GM21515 (cell line): ENCODE results near the gene THRSP.
"Not testable (repeated sequence)": the region's sequence is repeated elsewhere in the genome, so short reads cannot be mapped to it uniquely, and the experiment has no call there.

Experiments
- ATAC-seq: cut with Tn5 transposase; IDR thresholded peaks from one replicate; pipeline ENCODE4 v1.9.1; 2021; ENCODE audit not compliant: unreplicated experiment

THRSP gene

DNA sequence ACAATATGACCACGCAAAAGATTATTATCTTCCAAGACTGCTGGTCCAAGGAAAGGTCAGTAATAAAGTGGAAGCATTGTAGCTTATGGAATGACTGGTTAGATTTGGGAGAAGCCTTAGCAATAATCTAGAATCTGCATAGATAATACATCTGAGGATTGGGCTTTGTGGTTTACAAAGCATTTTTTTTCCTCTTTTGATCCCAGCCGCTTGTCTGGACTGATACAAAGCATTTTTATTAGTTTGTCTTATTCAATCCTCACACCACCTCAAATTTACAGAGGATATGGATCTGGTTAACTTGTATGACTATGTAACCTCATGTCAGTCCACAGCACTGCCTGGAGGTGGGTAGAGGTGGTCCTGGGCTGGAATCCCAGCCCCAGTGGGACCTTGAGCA lies 990 bp upstream of the THRSP start:
- ATAC-seq = no peak

DNA sequence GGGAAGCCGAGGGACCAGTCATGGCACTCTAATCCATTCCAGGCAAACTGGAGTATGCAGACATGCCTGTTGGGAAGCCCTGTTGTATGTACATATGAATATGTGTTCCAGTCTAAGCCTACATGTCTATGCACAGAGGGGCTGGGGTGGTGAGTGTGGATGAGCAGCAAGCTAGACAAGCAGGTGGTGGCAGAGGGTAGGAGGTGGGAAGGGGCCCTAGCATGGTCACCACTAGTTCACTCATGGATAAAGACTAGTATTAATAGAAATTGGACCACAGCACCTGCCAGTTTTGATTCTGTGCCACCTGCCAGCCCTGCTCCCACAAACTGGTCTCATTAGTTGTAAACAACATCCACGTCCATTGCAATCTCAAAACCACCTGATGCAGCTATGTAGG lies 1.5 kb downstream of the THRSP start:
- ATAC-seq = no peak

DNA sequence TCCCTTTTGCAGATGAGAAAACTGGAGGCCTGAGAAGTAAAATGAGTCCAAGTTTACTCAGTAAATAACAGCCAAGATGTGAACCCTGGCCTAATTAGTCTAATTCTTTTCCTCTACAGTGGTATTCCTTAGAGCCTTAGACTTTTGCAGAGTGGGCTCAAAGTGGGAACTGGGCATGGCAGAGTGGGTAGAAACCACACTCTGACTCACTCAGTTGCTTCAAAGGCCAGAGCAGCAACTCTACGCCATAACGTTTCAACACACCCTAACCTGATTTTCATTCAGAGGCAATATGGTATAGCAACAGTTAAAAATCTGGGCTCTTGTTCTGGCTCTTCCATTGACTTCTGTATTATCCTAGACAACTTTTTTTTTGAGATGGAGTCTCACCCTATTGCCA lies 2.8 kb downstream of the THRSP start:
- ATAC-seq = no peak

DNA sequence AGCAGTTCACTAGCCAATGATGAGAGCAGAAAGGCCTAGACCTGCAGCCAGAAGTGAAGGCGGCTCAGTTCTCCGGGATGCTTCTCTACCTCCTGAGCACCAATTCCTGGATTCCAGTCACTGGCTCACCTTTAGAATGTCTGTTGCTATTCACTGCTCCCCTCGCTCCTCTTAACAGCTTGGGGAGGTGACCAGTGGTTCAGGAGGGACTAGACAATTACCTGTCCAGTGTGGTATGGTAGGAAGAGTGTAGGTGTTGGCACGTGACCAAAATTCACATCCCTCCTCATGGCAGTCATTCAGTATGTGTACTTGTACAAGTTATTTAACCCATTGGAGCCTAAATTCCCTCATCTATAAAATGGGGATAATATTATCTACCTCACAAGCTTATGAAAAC lies 4.0 kb downstream of the THRSP start:
- ATAC-seq = no peak

DNA sequence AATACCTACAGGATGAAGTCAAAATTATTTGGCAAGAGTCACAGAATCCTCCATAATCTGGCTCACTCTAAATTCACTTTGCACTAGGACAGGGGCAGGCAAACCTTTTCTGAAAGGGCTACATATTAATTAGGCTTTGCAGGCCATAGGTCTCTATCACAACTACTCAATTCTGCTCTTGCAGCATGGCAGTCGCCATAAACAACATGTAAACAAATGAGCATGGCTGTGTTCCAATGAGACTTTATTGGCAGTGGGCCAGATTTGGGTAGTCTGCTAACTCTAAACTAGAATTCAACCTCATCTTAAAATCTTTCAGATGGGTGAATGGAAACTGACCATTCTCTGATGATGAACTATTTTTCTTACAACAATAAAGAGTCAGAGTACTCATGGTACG lies 5.8 kb downstream of the THRSP start:
- no peak for ATAC-seq

DNA sequence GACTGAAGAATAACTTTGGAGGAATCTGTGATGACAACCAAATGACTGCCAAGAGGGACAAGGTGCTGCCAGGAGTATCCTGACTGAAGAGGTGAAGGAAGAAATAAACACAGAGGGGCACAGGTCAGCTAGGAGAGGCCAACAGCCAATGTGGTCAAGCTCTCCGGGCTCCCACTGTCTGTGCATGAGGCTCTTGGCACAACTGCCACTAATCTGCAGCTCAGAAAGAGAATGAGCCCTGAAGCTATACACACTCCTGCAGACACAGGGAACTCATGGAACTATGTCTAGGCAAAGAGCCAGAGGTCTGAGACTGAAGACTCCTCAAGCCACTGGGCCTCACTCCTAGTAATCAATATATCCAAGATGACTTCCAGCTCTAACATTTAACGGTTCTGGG lies 7.0 kb downstream of the THRSP start:
- ATAC-seq = no peak

DNA sequence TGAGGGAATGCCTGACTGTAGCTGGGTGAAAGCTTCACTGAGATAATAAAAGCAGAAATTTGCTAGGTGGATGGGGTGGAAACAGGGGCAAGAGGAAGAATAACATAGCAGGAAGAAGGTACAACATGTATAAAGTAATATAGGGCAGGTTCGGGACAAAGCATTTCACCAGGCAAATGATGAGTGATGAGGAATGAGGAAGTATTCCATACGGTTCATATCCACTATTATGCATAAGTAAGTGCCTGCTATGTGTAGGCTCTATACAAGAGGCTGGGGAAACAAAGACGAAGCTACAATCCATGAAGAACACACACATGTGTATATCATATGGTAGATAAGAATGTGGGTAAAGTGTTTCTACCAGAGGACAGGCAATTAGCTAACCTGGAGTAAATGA lies 8.1 kb downstream of the THRSP start:
- ATAC-seq = no peak

DNA sequence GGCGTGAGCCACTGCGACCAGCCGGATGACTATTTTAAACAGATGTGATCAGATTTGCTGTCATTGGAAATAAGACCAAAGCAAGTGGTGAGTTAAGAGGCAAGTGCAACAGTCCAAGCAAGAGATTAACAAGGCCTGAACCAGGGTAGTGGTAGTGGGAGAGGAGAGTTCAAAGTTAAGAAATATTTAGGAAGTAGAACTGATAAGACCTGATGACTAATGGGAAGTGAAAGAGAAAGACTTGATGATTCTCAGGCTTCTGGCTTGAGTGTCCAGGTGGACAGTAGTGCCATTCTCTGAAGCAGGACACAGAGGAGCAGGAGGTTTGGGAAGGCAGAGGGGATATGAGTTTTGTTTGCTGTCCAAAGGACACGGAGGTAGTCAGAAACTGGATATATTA lies 8.8 kb downstream of the THRSP start:
- ATAC-seq = no peak

DNA sequence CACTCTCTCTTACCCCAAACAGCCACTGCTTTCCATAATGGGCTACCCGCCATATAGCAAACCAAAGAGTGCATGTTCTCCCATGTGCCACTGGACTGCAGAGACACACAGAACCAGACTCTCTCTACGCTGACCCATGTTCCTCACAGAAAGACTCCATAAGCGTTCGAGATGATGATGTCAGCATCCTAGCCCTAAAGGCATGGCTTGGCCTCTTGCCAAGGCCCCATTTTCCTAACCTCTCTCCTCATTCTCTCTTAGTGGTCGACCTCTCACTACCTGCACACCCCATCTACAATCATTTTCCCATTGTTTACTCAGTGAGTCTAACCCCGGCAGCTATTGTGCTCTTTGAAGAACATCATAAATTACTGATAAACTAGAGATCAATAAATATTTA lies 11.1 kb downstream of the THRSP start:
- ATAC-seq = no peak

DNA sequence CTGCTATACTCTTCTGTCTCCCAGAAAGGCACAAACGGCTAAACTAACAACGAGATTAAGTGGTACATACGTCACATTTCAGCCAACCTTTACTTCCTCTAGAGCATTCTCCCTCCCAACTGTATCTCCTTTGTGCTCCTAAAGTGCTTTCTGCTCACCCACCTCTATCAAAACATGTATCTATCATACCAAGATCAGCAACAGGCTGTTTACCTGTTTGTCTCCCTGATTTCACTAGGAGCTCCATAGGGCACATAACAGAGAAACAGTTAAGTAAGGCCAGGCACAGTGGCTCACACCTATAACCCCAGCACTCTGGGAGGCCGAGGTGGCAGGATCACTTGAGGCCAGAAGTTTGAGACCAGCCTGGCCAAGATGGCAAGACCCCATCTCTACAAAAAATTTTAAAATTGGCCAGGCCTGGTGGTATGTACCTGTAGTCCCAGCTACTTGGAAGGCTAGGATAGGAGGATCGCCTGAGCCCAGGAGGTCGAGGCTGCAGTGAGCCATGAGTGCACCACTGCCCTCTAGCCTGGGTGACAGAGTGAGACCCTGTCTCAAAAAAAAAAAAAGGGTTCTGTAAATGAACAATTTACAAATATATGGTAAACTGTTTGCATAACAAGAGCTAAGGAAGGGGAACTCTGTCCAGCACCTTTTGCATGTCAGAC lies 13.2 kb downstream of the THRSP start:
- ATAC-seq = no peak

DNA sequence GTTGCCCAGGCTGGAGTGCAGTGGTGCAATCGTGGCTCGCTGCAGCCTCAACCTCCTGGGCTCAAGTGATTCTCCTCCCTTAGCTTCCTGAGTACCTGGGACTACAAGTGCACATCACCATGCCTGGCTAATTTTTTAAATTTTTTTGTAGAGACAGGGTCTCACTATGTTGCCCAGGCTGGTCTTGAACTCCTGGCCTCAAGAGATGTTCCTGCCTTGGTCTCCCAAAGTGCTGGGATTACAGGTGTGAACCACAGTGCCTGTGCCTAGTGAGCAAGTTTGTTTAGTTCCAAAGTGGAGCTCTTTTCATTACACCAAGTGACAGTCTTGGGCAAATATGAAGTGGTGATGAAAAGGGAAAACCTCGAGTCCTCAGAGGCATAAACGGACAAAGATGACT lies 13.9 kb downstream of the THRSP start:
- ATAC-seq = not testable (repeated sequence)

DNA sequence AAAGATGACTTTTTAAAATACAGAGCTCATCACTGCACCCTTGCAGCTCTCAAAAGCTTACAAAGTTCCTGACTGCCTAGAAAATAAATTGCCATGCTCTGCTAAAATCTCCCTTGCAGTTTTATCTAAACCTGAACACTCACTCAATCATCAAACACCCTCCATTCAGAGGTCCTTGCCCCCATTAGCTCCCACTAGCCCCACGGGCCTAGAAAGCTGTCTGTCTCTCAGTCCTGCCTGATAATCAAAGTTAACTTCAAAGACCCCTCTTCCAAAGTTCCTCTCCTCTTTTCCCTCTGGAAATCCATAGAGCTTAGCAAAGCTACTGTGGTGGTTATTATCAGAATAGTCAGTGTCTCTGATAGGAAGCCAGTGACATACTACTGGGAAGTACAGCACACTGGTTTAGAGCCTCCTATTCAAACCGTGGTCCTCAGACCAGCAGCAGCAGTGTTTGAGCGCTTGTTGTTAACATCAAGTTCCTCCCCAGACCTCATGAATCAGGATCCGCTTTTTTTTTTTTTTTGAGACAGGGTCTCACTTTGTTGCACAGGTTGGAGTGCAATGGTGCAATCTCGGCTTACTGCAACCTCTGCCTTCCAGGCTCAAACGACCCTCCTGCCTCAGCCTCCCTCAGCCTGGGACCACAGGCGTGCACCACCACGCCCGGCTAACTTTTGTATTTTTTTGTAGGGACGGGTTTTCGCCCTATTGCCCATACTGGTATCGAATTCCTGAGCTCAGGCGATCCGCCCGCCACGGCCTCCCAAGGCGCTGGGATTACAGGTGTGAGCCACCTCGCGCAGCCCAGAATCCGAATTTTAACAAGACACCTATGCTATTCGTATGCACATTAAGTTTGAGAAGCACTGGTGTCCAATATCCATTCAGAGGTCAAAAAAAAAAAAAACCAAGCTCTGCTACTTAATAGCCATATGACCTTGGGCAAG lies 14.8 kb downstream of the THRSP start:
- ATAC-seq = no peak

DNA sequence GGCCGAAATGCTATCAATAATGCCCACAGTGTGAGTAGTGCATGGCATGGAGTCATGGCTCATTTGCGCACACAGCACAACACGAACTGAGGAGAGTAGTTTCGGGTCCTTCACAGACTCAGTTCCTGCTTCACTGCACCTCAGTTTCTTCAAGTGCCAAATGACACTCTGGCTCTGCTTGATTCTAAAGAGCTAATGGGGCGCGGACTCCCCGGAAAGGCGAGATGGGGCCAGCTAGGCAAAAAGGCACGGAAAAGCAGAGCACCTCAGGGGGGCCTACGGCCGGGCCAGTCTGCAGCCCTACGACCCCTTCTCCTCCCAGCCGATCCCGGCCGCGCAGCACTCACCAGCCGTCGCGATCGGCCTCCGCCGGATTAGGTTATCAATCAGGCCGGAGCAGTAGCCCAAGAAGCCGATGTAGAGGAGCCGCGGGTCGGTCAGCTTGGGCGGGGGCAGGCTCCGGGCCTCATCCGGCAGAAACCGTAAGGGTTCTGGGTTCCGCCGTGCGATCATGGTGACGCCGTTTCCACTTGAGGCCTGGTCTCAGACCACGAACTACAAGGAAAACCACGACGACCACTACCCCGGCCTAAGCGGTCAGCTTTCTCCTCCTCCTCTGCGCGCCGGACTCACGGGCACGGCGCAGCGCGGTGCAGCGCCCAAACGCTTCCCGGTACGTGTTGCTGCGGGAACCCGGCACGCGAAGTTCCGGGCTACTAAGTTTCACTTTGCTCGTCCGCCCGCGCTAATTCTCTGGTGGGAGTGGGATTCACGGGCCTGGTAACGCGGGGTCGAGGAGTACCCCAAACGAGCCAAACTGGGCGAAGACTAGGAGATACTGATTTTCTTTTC lies 15.8 kb downstream of the THRSP start, which contains the start of gene NDUFC2:
Gene NDUFC2 (minus strand): TSS at position 631 of the 852 bp plus-strand sequence. CDS start 118 bp downstream, at position 513.
- peak; percentile 82 for ATAC-seq

DNA sequence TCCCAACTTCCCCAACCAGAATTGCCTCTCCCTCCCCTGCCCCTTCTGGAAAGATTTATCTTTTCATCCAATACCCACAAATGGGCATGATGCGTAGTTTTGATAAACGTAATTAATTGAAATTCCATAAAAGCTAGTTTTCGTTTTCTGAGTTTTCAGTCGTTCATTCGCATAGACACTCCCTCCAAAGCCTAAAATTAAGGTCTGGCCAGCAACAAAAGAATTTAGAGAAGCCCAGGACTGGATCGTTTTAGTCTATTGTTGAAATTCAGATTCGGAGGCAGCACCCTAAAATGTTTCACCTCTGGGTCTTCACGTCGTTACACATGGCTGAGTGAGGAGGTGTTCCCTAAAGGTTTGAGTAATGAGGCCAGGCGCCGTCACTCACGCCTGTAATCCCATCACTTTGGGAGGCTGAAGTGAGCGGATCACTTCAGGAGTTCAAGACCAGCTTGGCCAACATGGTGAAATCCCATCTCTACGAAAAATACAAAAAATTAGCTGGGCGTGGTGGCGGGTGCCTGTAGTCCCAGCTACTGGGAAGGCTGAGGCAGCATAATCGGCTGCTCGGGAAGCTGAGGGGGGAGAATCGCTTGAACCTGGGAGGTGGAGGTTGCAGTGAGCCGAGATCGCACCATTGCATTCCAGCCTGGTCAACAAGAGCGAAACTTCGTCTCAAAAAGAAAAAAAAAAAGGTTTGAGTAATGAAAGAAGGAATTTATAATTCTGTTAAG lies 16.6 kb downstream of the THRSP start:
- ATAC-seq = no peak

DNA sequence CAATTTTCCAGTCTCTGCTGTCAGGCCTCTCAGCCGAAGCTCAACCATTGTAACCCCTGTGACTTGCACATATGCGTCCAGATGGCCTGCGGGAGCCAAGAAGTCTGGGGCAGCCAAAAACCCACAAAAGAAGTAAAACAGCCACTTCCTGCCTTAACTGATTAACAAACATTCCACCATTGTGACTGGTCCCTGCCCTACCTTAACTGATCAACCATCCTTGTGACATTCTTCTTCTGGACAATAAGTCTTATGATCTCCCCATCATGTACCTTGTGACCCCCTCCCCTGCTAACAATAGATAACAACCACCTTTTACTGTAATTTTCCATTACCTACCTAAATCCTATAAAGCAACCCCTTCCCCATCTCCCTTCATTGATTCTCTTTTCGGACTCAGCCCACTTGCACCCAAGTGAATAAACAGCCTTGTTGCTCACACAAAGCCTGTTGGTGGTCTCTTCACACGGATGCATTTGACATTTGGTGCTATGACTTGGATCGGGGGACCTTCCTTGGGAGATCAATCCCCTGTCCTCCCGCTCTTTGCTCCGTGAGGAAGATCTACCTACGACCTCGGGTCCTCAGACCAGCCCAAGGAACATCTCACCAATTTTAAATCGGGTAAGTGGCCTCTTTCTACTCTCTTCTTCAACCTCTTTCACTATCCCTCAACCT lies 17.3 kb downstream of the THRSP start:
- ATAC-seq = no peak

DNA sequence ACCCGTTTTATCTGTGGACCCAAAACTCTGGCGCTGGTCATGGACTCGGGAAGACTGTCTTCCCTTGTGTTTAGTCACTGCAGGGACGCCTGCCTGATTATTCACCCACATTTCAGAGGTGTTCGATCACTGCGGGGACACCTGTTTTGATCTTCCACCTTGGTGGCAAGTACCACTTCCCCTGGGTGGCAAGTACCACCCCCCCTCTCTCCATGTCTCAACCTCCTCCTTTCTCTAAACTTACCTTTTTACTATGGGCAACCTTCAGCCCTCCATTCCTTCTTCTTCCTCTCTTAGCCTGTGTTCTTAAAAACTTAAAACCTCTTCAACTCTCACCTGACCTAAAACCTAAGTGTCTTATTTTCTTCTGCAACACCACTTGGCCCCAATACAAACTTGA lies 17.9 kb downstream of the THRSP start:
- ATAC-seq = no peak

DNA sequence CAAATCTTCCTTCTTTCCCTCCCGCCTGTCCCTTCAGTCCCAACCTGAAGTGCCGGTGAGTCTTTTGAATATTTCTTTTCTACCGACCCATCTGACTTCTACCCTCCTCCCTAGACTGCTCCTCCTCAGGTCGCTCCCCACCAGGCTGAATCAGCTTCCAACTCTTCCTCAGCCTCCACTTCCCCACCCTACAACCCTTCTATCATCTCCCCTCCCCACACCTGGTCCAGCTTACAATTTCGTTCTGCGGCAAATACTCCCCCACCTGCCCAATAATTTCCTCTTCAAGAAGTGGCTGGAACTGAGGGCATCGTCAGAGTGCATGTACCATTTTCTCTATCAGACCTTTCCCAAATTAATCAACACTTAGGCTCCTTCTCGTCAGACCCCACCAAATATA lies 18.5 kb downstream of the THRSP start:
- ATAC-seq = no peak

DNA sequence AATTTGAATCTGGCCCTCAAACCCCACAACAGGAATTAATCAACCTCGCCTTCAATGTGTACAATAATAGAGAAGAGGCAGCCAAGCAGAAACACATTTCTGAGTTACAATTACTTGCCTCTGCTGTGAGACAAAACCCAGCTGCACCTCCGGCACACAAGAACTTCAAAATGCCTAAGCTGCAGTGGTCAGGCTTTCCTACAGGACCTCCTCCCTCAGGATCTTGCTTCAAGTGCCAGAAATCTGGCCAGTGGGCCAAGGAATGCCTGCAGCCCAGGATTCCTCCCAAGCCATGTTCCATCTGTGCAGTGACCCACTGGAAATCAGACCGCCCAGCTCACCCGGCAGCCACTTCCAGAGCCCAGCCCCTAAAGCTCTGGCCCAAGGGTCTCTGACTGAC lies 19.4 kb downstream of the THRSP start:
- no peak for ATAC-seq

DNA sequence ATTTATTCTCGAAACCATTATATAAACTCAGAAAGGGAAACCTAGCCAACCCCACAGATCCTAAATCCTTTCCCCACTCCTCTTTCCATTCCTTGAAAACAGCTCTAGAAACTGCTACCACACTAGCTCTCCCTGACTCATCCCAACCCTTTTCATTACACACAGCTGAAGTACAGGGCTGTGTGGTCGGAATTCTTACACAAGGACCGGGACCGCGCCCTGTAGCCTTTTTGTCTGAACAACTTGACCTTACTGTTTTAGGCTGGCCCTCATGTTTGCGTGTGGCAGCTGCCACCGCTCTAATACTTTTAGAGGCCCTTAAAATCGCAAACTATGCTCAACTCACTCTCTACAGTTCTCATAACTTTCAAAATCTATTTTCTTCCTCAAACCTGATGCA lies 20.8 kb downstream of the THRSP start:
- ATAC-seq = not testable (repeated sequence)

DNA sequence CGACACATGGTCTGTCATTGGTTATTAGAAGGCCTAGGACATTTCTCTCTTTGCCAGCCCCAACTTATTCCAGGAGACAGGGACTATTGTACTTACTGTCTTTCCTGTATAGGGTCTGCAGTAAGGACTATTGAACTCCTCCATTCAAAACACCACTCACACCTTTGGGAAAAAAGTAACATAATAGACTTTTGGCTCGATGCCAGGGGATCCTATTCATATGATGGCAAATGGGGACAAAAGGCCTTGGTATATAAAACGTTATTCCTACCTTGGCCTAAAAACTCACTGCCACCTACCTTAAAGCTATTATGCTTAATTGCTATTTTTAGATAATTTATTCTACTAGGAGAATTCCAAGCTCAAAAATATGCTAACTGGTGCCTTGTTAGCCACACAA lies 22.3 kb downstream of the THRSP start:
- no peak for ATAC-seq
